HCT116 (cell line): Measurements from ENCODE around the gene RYR3. TPM values are rescaled to one million over a fixed set of nuclear protein-coding genes. Genes with fewer than 3 reads are reported as not detected.

Experiments
- ATAC-seq: fragments of 200-7000 bp; cut with Tn5 transposase; 2 replicates; pipeline ENCODE4 v1.9.1; 2020; ENCODE audit warnings: mild to moderate bottlenecking, moderate library complexity
- BruUV-seq: library from RNA; stranded (reverse); fragments of 400-500 nt; replicated peaks from 2 replicates; lab custom pipeline; 2021; lab: Mats Ljungman, UMichigan
- CTCF ChIA-PET: fragments of 300-600 bp; sonication (Branson Sonifier 250); formaldehyde crosslinking; loops from one replicate; lab custom pipeline; 2021; ENCODE audit warnings: antibody characterized with exemption; lab: Charles Lee
- POLR2A ChIA-PET: fragments of 300-600, 350-600 bp; sonication (Branson Sonifier 250); formaldehyde crosslinking; loops from one replicate; lab custom pipeline; 2021; ENCODE audit warnings: antibody characterized with exemption; lab: Charles Lee
- RAD21 ChIA-PET, 2 experiments: fragments of 300-600 bp; sonication (Branson Sonifier 250); formaldehyde crosslinking; loops; one replicate each; lab custom pipeline; 2023; ENCODE audit warnings: low total read pairs in 2 of 2; ENCODE audit not compliant: uncharacterized antibody in 2 of 2, unreplicated experiment in 2 of 2, low non-redundant PET in 1 of 2; lab: Charles Lee
- DNase-seq: peaks from one replicate; pipeline ENCODE4 v3.0.0-alpha.2; 2010; ENCODE audit warnings: low read depth, low spot score
- H2AFZ ChIP-seq: fragments of 200-600 bp; shearing (Covaris generic), sonication (generic); 2 replicates; pipeline ENCODE4 v1.6.1; 2017; ENCODE audit warnings: low read depth, mixed run types, mixed read lengths, antibody characterized with exemption, low read length; ENCODE audit not compliant: poor library complexity, severe bottlenecking
- H3K27ac ChIP-seq: 2 replicates; pipeline ENCODE4 v1.5.1; 2012; ENCODE audit warnings: low read depth, low read length
- H3K27me3 ChIP-seq: fragments of 200-600 bp; sonication (generic); 2 replicates; pipeline ENCODE4 v1.6.1; 2016; ENCODE audit warnings: mixed run types, low read length, mixed read lengths; ENCODE audit not compliant: insufficient read depth
- H3K36me3 ChIP-seq, 2 experiments: fragments of 200-500 bp in 1 of 2; fragments of 200-600 bp in 1 of 2; sonication (Bioruptor generic) in 1 of 2; sonication (generic) in 1 of 2; 2 replicates each; pipeline versions ENCODE4 v1.5.1 to v1.6.1; 2014 to 2016; ENCODE audit warnings: low read length in 2 of 2, inconsistent platforms in 1 of 2, mixed read lengths in 1 of 2, mixed run types in 1 of 2; ENCODE audit not compliant: insufficient read depth in 2 of 2, control insufficient read depth in 1 of 2
- H3K4me1 ChIP-seq, 2 experiments: fragments of 200-600 bp in 1 of 2; sonication (generic) in 1 of 2; 2 replicates each; pipeline versions ENCODE4 v1.5.1 to v1.6.1; 2012 to 2017; ENCODE audit warnings: low read length in 2 of 2, inconsistent platforms in 1 of 2, mild to moderate bottlenecking in 1 of 2, mixed read lengths in 1 of 2, mixed run types in 1 of 2, moderate library complexity in 1 of 2; ENCODE audit not compliant: insufficient read depth in 2 of 2, control insufficient read depth in 1 of 2
- H3K4me2 ChIP-seq: fragments of 200-600 bp; sonication (generic); 2 replicates; pipeline ENCODE4 v1.6.1; 2017; ENCODE audit warnings: mixed run types, low read length, mixed read lengths
- H3K4me3 ChIP-seq, 2 experiments: fragments of 200-600 bp in 1 of 2; sonication (generic) in 1 of 2; replicated peaks in 1 of 2; 2 replicates each; pipeline ENCODE4 v1.5.1; 2011 to 2016; ENCODE audit warnings: low read length in 2 of 2, control low read depth in 1 of 2, low read depth in 1 of 2, mild to moderate bottlenecking in 1 of 2, mixed read lengths in 1 of 2, mixed run types in 1 of 2
- H3K79me2 ChIP-seq: fragments of 200-600 bp; sonication (generic); 2 replicates; pipeline ENCODE4 v1.6.1; 2017; ENCODE audit warnings: mild to moderate bottlenecking, mixed run types, low read length, moderate library complexity, mixed read lengths; ENCODE audit not compliant: insufficient read depth
- H3K9ac ChIP-seq: fragments of 200-600 bp; sonication (generic); 2 replicates; pipeline ENCODE4 v1.6.1; 2016; ENCODE audit warnings: low read length, mixed read lengths
- H3K9me2 ChIP-seq: fragments of 200-600 bp; sonication (generic), shearing (Covaris generic); 2 replicates; pipeline ENCODE4 v1.6.1; 2017; ENCODE audit warnings: mixed run types, mild to moderate bottlenecking, moderate library complexity; ENCODE audit not compliant: insufficient read depth
- H3K9me3 ChIP-seq, 2 experiments: fragments of 200-500 bp in 1 of 2; fragments of 200-600 bp in 1 of 2; sonication (Bioruptor generic) in 1 of 2; sonication (generic) in 1 of 2; 2 replicates each; pipeline ENCODE4 v1.6.1; 2014 to 2017; ENCODE audit warnings: low read length in 2 of 2, mixed read lengths in 2 of 2, inconsistent platforms in 1 of 2, low read depth in 1 of 2, mild to moderate bottlenecking in 1 of 2, mixed run types in 1 of 2, moderate library complexity in 1 of 2; ENCODE audit not compliant: control insufficient read depth in 1 of 2, insufficient read depth in 1 of 2
- H4K20me1 ChIP-seq: fragments of 200-600 bp; sonication (generic), shearing (Covaris generic); 2 replicates; pipeline ENCODE4 v1.6.1; 2017; ENCODE audit warnings: mixed run types, mild to moderate bottlenecking, moderate library complexity; ENCODE audit not compliant: insufficient read depth
- CBX3 ChIP-seq: IDR thresholded peaks from 2 replicates; pipeline ENCODE4 v1.6.1; 2012; ENCODE audit warnings: low read depth
- EGR1 ChIP-seq: IDR thresholded peaks from 2 replicates; pipeline ENCODE4 v1.6.1; 2012; ENCODE audit warnings: low read depth
- EZH2phosphoT487 ChIP-seq: fragments of 200-600 bp; IDR thresholded peaks from 2 replicates; pipeline ENCODE4 v1.6.1; 2018; ENCODE audit warnings: antibody characterized with exemption, borderline replicate concordance
- POLR2AphosphoS5 ChIP-seq: IDR thresholded peaks from 2 replicates; pipeline ENCODE4 v1.6.1; 2011; ENCODE audit warnings: mild to moderate bottlenecking, low read depth, low read length, moderate library complexity
- SIN3A ChIP-seq: IDR thresholded peaks from 2 replicates; pipeline ENCODE4 v1.6.1; 2012; ENCODE audit warnings: low read depth
- SRF ChIP-seq: IDR thresholded peaks from 2 replicates; pipeline ENCODE4 v1.6.1; 2012; ENCODE audit warnings: low read depth
- TCF7L2 ChIP-seq: IDR thresholded peaks from 2 replicates; pipeline ENCODE4 v1.7.0; 2011; ENCODE audit warnings: borderline replicate concordance, inconsistent platforms; ENCODE audit not compliant: insufficient read depth, insufficient read length; ENCODE audit errors: extremely low read depth
- YY1 ChIP-seq: IDR thresholded peaks from 2 replicates; pipeline ENCODE4 v1.6.1; 2011; ENCODE audit warnings: low read length, low read depth, moderate library complexity, mild to moderate bottlenecking; ENCODE audit not compliant: insufficient replicate concordance; ENCODE audit errors: extremely low read depth
- ZNF274 ChIP-seq: fragments of 200-500 bp; sonication (Bioruptor generic); IDR thresholded peaks from 2 replicates; pipeline ENCODE4 v1.6.1; 2014; ENCODE audit warnings: mild to moderate bottlenecking, low read depth, low read length, inconsistent platforms
- intact Hi-C: fragments of 100-400 bp; cut with micrococcal nuclease; formaldehyde crosslinking; loops from 2 replicates; pipeline ENCODE4 v1.10.0; 2022
- total RNA-seq: library from RNA; stranded (reverse); gene quantifications from one replicate; pipeline ENCODE4 v1.2.1, GENCODE V29; 2021; ENCODE audit not compliant: unreplicated experiment
- TF ChIP-seq, protein P1 (sequence below): IDR thresholded peaks from 2 replicates; pipeline ENCODE4 v1.6.1; 2012; ENCODE audit warnings: low read depth

Gene RYR3
- total RNA-seq, 1 experiment from 2014 or later: not detected

GRCh38 chr15:33402600-33402999 lies 91.8 kb downstream of the RYR3 start:
- H3K9me3 ChIP-seq: no peaks in the 10 kb centered on the region
- H2AFZ ChIP-seq: no peak overlapping the region
- no TSS peak for BruUV-seq
- H3K9me2 ChIP-seq: no peaks in the 10 kb centered on the region
- no peak overlapping the region for H3K27ac ChIP-seq
- no peak for DNase-seq
- CTCF ChIA-PET: no interaction called here
- peaks cover 56% of the 10 kb centered on the region for H3K27me3 ChIP-seq
- intact Hi-C loops: no loop called here
- TF ChIP-seq EGR1: no peak
- TF ChIP-seq TCF7L2: no peak
- no peak for TF ChIP-seq SRF
- TF ChIP-seq EZH2phosphoT487: no peak
- TF ChIP-seq POLR2AphosphoS5: no peak
- no peak for TF ChIP-seq CBX3
- TF ChIP-seq, all 23 proteins: peak for 0
- H3K4me3 ChIP-seq: no peak overlapping the region
- no peak overlapping the region for H3K4me2 ChIP-seq
- ChIA-PET RAD21 (no interaction called here), POLR2A (no interaction called here)
- no peaks in the 10 kb centered on the region for H4K20me1 ChIP-seq
- ATAC-seq: no peak
- no peaks in the 10 kb centered on the region for H3K36me3 ChIP-seq
- no peaks in the 10 kb centered on the region for H3K79me2 ChIP-seq
- no peak overlapping the region for H3K9ac ChIP-seq
- no peaks in the 10 kb centered on the region for H3K4me1 ChIP-seq

DNA sequence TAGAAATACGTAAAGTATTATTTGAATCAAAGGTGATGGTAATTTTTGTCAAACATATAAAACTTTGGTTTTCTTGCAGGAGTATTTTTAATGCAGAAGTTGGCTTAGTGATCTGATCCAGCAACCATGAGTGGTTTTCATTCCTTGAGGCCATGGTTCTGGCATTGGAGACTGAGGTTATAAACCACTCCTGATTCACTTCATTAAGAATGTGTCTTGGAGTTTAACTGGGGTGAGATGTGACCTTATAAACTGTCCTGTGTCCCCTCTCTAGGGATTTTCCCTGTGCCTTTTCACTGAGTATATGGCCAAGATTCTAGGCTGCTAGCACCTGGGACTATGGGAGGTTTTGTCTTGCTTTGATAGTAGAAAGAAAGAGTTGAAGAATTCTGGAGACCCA lies 94.3 kb downstream of the RYR3 start:
- H3K9me3 ChIP-seq: no peaks in the 10 kb centered on the region
- no peak overlapping the region for H3K4me2 ChIP-seq
- POLR2A ChIA-PET: no interaction called here
- no TSS peak for BruUV-seq
- ATAC-seq: no peak
- intact Hi-C loops: no loop called here
- CTCF ChIA-PET: no interaction called here
- no peak overlapping the region for H3K4me3 ChIP-seq
- no peak overlapping the region for H2AFZ ChIP-seq
- H3K9me2 ChIP-seq: no peaks in the 10 kb centered on the region
- peaks cover 43% of the 10 kb centered on the region for H3K27me3 ChIP-seq
- no peak overlapping the region for H3K9ac ChIP-seq
- no peak overlapping the region for H3K27ac ChIP-seq
- no peaks in the 10 kb centered on the region for H3K79me2 ChIP-seq
- TF ChIP-seq POLR2AphosphoS5: no peak
- no peak for TF ChIP-seq EZH2phosphoT487
- TF ChIP-seq YY1: no peak
- no peak for TF ChIP-seq ZNF274
- no peak for TF ChIP-seq SIN3A
- TF ChIP-seq, protein P1, sequence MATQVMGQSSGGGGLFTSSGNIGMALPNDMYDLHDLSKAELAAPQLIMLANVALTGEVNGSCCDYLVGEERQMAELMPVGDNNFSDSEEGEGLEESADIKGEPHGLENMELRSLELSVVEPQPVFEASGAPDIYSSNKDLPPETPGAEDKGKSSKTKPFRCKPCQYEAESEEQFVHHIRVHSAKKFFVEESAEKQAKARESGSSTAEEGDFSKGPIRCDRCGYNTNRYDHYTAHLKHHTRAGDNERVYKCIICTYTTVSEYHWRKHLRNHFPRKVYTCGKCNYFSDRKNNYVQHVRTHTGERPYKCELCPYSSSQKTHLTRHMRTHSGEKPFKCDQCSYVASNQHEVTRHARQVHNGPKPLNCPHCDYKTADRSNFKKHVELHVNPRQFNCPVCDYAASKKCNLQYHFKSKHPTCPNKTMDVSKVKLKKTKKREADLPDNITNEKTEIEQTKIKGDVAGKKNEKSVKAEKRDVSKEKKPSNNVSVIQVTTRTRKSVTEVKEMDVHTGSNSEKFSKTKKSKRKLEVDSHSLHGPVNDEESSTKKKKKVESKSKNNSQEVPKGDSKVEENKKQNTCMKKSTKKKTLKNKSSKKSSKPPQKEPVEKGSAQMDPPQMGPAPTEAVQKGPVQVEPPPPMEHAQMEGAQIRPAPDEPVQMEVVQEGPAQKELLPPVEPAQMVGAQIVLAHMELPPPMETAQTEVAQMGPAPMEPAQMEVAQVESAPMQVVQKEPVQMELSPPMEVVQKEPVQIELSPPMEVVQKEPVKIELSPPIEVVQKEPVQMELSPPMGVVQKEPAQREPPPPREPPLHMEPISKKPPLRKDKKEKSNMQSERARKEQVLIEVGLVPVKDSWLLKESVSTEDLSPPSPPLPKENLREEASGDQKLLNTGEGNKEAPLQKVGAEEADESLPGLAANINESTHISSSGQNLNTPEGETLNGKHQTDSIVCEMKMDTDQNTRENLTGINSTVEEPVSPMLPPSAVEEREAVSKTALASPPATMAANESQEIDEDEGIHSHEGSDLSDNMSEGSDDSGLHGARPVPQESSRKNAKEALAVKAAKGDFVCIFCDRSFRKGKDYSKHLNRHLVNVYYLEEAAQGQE: no peak
- no peaks in the 10 kb centered on the region for H3K36me3 ChIP-seq
- RAD21 ChIA-PET: no interaction called here
- no peaks in the 10 kb centered on the region for H3K4me1 ChIP-seq
- no peak for DNase-seq
- no peaks in the 10 kb centered on the region for H4K20me1 ChIP-seq
